Coronary artery (tissue), 2 donors: ENCODE measurements around the gene GRIP1.

ENCODE experiments used
- DNase-seq: peaks from one replicate; pipeline ENCODE4 v3.0.0-alpha.2; 2017; ENCODE audit warnings: low spot score
- H3K27ac ChIP-seq, 2 donors: fragments of 200-600 bp; sonication (generic); one replicate each; pipeline ENCODE4 v1.5.1; 2016 to 2019
- H3K4me3 ChIP-seq: fragments of 200-600 bp; sonication (generic); 2 replicates; pipeline ENCODE4 v1.5.1; 2016; ENCODE audit warnings: mild to moderate bottlenecking, moderate library complexity
- CTCF ChIP-seq: fragments of 200-600 bp; sonication (generic); IDR thresholded peaks from one replicate; pipeline ENCODE4 v1.5.1; 2019; ENCODE audit warnings: antibody characterized with exemption

The GRIP1 gene

DNA sequence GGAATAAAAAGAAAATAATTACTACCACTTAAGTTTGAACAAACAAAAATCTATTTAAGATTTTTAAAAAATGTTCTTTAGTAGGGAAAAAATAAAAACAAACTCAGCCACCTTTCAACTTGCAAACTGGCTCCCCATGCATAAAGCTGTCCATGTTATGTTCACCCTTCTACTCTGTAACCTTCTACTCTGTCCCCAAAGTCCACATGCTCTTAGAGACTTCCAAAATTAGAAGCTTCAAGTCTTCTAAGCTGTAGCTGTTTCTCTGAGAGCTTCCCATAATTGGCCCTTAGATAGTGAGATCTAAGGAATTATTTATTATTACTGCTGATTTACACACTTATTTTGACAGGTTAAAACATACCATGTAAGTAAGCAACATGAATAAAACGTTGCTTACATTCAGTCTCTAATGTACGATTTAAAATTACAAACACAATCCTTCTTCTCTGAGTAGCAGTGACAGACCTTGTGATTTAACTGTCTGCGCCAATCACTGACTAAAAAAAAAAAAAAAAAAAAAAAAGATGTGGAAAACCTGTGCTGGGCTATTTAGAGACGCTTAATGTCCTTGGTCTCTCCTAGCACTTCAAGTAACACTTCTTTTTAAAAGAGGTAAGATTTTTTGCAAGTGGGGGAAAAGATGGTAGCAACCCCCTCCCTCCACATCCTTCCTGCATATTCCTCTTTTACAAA lies 28.3 kb upstream of the GRIP1 start:
- no peak for DNase-seq
- TF ChIP-seq CTCF: no peak
- Histone ChIP-seq H3K4me3 (no peak overlapping the region), H3K27ac (no peak overlapping the region)

DNA sequence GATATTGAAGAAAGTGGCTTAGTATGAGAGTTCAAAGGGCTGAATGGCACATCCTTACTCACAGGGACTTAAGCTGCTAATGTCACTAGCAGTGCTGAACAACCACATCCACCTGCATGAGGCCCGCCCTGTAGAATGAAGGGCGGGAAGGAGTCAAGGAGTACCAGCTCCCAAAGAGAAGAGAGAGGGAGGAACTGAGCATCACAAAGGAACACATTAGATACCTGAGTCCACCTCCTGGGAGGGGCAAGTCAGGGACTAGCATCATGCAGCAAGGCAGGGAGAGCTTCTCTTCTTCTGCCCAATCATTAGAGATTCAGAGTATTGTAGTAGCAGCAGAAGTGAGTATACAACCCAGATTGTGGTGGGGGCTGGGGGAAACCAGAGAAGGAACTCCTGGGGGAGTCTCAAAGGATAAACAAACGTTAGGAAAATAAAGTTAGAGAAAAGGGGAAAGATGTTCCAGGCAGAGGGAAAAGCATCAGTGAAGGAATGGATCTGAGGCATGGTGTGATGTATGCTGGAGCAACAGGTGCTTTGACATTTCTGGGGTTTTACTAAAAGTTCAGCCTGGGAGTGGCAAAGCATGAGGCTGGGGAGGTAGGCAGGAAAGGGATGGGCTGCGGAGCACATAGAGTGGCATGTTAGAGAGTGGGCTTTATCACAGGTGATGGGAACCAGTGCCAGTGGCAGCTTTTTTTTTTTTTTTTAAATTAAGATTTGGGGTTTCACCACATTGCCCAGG lies 21.0 kb upstream of the GRIP1 start:
- Histone ChIP-seq H3K4me3 (no peak overlapping the region), H3K27ac (no peak overlapping the region)
- no peak for DNase-seq
- TF ChIP-seq CTCF: no peak

- Histone ChIP-seq H3K4me3 (no peak overlapping the region), H3K27ac (no peak overlapping the region)
- no peak for DNase-seq
- no peak for TF ChIP-seq CTCF
These were observed 19.7 kb upstream of the GRIP1 start for GRCh38 chr12:66698558-66698957.

DNA sequence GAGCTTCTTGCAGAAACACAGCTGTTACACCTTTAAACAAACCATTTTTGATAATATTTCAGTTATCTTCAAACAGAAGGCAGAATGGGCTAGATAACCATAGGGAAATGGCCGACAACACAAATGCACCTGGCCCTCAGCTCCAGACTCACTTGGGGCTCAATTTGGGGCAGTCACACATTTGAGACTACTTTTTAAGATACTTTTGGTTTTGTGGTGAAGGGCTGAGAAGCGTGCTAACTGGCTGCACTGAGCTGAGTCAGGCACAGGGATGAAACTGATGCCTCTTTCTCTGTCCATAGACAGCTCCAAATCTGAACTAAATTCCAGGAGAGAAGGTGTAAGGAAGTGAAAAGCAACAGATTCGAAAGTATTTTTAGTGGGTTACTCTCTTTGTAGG lies 18.5 kb upstream of the GRIP1 start:
- TF ChIP-seq CTCF: no peak
- Histone ChIP-seq H3K27ac (no peak overlapping the region), H3K4me3 (no peak overlapping the region)
- no peak for DNase-seq

- TF ChIP-seq CTCF: no peak
- no peak overlapping the region for H3K27ac ChIP-seq
- no peak for DNase-seq
- H3K4me3 ChIP-seq: no peak overlapping the region
These were observed 16.1 kb upstream of the GRIP1 start for GRCh38 chr12:66694666-66695613.

GRCh38 chr12:66693901-66694513 lies 15.1 kb upstream of the GRIP1 start:
- DNase-seq: no peak
- no peak overlapping the region for H3K4me3 ChIP-seq
- no peak overlapping the region for H3K27ac ChIP-seq
- peak; percentile 35 for TF ChIP-seq CTCF
